ENCODE measurements around the gene HMHB1.

HMHB1 gene

DNA sequence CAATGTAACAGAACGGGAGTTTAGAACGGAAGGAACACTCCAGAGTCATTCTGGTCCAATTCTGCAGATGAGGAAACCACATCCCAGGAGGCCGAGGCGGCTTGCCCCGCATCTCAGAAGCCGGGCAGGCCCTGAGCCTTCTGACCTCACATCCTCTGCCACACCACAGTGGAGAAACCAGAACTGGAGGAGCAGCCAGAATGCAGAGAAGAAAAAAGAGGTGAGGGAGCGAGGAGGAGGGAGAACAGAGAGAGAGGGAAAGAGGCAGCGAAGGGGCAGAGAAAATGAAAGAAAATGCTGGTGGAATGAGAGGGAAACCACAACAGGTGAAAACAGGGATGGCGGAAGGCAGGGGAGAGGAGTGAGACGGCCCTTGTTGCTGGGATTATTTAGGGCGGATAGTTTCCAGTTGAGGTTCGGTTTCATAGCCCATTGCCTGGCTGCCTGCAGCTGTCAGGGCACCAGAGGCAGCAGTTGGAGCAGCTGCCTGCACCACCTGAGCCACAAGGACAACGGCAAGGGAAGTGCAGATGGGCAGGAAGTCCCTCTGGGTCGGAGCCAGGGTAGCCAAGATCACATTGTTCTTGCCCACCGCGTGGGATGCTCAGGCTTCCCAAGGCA is at the start of gene HMHB1:
Gene HMHB1, plus strand, starts transcription at position 77 of the 621 bp plus-strand sequence.
- no peak for DNase-seq (ENCODE audit: low read depth in 2 of 2)

DNA sequence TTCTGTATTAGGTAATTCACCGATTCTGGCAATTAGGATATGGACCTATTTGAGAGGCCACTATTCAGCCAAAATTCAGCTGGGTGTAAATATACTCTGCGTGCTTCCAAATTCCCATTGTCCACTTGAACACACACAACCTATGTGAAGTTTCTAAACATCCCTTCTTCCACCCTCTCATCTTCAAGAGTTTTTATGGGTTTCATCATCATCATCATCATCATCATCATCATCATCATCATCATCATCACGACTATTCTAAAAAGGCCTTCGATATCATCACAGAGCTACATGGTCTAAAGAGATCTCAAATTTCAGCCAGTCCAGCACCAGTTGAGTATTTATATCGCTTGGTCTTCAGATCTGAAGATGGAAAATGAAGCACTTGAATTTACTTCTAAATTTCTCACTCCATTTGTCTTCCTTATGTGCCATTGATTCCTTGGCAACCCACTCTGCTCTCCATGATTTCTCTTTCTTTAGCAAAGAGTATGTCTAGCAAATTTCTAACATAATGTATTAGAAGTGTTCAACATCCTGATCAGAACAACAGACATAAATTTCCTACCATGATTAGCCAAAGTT is 49.2 kb upstream of the HMHB1 start:
- DNase-seq (ENCODE audit: low read depth in 2 of 2) = no peak

- DNase-seq (ENCODE audit: low read depth in 2 of 2) = no peak
Measured at GRCh38 chr5:143767162-143767561, 44.8 kb upstream of the HMHB1 start.

DNA sequence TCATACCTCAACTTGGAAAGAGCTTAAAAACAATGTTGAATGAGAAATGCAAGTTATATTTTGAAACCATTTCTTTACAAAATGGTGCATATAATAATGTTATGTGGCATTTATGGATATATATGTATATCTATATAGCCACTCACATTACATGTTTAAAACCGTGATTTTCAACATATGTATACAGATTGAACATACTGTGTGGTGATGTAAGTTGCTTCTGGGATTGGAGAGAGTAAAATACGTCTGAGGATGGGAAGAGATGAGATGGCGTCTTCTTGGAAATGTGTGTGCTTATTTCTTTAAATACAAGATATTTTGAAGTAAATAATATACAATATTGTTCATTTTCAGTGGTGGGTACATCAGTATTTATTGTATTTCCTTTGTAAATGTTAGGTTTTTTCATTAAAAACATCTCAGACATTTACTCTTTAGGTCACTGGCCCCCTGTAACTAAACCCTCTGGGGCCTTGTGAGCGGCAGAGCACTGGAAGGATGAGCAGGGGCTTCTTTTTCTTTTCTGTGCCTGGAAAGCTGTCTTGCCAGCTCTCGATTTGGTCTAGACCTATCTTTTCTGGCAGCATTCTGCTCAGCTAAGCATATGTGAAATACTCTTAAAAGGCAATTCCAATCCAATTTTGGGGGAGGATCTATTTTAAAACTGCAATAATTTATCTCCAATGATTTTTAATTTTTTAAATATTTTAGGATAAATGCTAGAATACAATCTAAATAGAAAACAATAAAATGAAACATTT is 42.8 kb upstream of the HMHB1 start:
- DNase-seq (ENCODE audit: low read depth in 2 of 2) = no peak

DNA sequence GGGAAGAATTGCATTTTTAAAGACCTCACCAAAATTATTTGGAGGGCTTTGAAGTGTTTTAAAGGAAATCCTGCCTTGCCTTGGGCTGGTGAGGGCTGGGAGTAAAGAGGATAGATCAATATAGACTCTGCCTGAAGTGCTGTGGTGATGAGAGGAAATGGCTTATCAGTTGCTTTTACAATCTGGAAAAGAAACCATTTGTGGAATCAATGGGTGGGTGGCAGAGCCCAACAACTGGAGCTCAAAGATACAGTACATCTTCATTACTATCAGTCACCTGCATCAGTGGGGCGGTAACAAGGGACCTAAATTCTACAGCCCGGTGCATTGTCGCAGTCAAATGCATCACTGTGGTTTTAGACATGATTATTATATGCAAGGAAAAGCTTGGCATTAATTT is 41.5 kb upstream of the HMHB1 start:
- no peak for DNase-seq (ENCODE audit: low read depth in 2 of 2)

GRCh38 chr5:143771189-143771588 is 40.8 kb upstream of the HMHB1 start:
- DNase-seq (ENCODE audit: low read depth in 2 of 2) = no peak

DNA sequence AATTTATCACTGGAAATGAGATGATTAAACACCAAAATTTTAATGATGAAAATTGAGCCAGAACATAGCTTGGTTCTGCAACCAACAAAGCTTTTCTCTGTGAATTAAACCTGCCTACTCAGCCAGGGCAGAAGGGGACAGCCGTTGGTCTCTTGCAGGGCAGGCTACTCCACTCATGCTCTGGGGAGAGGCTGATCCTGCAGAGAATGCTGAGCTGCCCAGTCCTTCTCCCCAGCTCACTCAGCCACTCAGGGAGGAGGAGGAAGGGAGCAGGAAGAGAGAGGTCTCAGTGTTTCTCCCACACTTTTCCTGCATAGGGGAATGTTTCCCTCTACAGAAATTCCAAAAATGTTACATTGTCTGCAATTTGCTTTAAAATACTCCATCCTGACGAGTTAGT is 40.4 kb upstream of the HMHB1 start:
- no peak for DNase-seq (ENCODE audit: low read depth in 2 of 2)

DNA sequence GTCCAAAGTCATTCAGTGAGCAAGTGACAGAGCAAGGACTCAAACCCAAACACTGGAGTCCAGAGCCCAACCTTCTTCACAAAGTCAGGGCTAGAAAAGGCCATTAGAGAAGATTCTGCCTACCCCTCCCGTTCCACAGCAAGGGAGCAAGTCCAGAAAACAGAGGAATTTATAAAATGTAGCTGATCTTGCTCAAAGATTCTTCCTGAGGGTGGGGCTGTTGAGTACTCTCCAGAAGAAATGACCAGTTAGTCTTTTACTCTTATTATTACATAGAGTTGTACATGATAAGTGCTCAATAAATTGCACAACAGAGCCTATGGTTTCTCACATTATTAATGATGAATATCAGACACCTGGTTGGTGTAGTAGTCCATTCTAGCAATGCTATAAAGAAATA is 39.3 kb upstream of the HMHB1 start:
- DNase-seq (ENCODE audit: low read depth in 2 of 2) = no peak

- no peak for DNase-seq (ENCODE audit: low read depth in 2 of 2)
Measured at GRCh38 chr5:143775258-143775657, 36.7 kb upstream of the HMHB1 start.

- DNase-seq (ENCODE audit: low read depth in 2 of 2) = no peak
Measured at GRCh38 chr5:143776951-143777350, 35.0 kb upstream of the HMHB1 start.

DNA sequence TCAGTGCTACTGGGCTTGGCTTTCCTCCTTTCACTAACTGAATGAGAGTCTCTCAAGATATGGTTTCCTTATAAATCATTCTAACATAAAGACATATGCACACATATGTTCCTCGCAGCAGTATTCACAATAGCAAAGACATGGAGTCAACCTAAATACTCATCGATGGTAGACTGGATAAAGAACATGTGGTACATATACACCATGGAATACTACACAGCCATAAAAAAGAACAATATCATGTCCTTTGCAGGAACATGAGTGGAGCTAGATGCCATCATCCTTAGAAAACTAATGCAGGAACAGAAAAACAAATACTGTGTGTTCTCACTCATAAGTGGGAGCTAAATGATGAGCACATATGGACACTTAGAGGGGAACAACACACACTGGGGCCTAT is 32.5 kb upstream of the HMHB1 start:
- DNase-seq (ENCODE audit: low read depth in 2 of 2) = no peak

- no peak for DNase-seq (ENCODE audit: low read depth in 2 of 2)
Measured at GRCh38 chr5:143781993-143782520, 29.9 kb upstream of the HMHB1 start.

DNA sequence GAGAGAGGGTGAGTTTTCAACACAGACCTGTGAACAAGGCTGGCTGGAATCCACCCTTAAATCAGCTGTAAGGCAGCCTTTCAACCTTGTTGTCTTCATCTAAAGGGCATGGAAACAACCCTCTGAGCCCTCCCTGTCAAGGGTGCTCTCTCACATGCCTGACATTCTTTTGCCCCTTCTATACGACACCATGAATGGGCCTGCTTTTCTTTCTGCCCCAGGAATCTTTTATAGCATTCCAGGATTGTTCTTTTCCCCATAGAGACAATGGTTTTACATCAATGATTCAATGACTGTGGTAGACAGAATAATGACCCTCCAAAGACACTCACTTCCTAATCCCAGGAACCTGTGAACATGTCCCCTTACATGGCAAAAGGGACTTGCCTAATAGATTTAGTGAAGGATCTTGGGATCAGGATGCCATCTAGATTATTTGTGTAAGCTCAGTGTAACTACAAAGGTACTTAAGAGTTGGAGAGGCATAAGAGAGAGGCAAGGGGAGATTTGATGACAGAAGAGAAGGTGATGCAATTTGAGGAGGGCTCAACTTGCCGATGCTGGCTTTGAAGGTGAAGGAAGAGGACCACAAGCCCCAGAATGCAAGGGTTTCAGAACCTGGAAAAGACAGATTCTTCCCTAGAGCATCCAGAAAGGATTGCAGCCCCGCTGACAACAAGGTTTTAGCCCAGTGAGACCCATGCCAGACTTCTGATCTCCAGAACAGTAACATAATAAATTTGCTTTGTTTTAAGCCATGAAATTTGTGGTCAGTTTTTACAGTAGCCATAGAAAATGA is 29.2 kb upstream of the HMHB1 start:
- no peak for DNase-seq (ENCODE audit: low read depth in 2 of 2)

DNA sequence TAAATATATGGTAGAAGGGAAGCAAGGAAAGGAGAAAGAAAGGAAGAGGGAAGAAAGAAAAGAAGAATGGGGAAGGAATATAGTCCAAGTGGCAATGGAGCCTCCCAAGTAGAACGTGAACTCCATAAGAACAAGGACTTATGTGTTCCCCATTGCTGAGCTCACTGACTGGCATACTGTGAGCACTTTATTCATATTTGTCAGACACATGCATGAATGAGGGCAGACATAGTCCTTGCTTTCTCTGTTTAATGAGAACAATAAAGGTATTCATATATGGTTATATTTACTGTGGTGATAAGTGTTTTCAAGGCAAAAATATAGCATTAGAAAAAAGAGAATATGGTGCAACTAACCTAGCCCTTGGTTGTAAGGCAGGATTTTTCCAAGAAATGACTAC is 23.6 kb upstream of the HMHB1 start:
- no peak for DNase-seq (ENCODE audit: low read depth in 2 of 2)

DNA sequence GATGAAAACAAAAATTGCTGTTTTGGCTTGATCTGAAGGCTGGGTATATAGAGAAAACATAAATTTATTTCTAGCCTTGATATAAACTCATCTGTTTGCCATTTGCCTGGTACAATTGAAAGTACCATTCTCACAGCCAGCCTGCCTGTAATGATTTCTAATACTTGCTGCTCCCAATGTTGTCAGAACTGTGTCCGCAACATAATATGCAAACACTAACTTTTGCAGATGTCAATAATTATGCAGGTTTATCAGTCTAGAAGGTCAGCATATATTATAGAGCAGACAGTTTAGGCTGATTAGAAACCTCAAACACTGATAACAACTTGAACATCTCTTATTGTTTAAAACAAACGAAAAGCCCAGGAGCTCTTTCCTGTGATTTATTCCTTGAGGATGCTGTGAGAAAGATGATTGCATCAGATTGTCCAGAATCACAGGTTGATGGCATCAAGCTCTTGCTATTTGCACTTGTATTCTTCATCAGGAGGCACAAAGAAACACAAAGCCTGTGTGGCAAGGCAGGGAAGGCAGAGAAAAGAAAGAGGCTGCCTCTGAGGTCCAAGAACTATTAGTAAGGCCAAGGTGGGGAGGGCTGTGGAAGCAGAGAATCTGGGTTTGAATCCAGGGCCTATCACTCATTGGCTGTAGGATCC is 21.4 kb upstream of the HMHB1 start:
- no peak for DNase-seq (ENCODE audit: low read depth in 2 of 2)

- no peak for DNase-seq (ENCODE audit: low read depth in 2 of 2)
Measured at GRCh38 chr5:143791848-143792731, 19.9 kb upstream of the HMHB1 start.

- no peak for DNase-seq (ENCODE audit: low read depth in 2 of 2)
Measured at GRCh38 chr5:143793249-143793648, 18.7 kb upstream of the HMHB1 start.

- no peak for DNase-seq (ENCODE audit: low read depth in 2 of 2)
Measured at GRCh38 chr5:143796125-143796524, 15.8 kb upstream of the HMHB1 start.

GRCh38 chr5:143796753-143797152 is 15.2 kb upstream of the HMHB1 start:
- DNase-seq (ENCODE audit: low read depth in 2 of 2) = no peak

- DNase-seq (ENCODE audit: low read depth in 2 of 2) = no peak
Measured at GRCh38 chr5:143800715-143801114, 11.2 kb upstream of the HMHB1 start.

All from stimulated activated CD4-positive, alpha-beta T cell treated with anti-CD3 and anti-CD28 coated beads, Interleukin-12 subunit alpha, Interleukin-12 subunit beta, amount 100 ng/mL, for 24 hours (primary cell).